A673 (cell line): ENCODE measurements around the gene FBXL7. TPM values are rescaled to one million over a fixed set of nuclear protein-coding genes. Genes with fewer than 3 reads are reported as not detected.

Experiments used
- BruUV-seq: library from RNA; stranded (reverse); fragments of 400-500 nt; replicated peaks from 2 replicates; lab custom pipeline; 2021; lab: Mats Ljungman, UMichigan
- CTCF ChIA-PET: fragments of 300-600 bp; sonication (Branson Sonifier 250); formaldehyde crosslinking; loops from one replicate; lab custom pipeline; 2022; ENCODE audit warnings: antibody characterized with exemption; lab: Charles Lee
- POLR2A ChIA-PET: fragments of 300-600 bp; sonication (Branson Sonifier 250); formaldehyde crosslinking; loops from one replicate; lab custom pipeline; 2022; ENCODE audit warnings: antibody characterized with exemption; ENCODE audit not compliant: low non-redundant PET; lab: Charles Lee
- DNase-seq: peaks from one replicate; pipeline ENCODE4 v3.0.0-alpha.2; 2015; ENCODE audit warnings: low spot score
- H3K27ac ChIP-seq: fragments of 200-600 bp; sonication (generic); 2 replicates; pipeline ENCODE4 v1.5.1; 2016; ENCODE audit warnings: mixed run types, low read depth, mild to moderate bottlenecking, mixed read lengths, antibody characterized with exemption, low read length; ENCODE audit not compliant: poor library complexity, severe bottlenecking
- H3K27me3 ChIP-seq: fragments of 200-600 bp; sonication (generic); replicated peaks from 2 replicates; pipeline ENCODE4 v1.6.1; 2017; ENCODE audit warnings: mixed run types, low read depth, mild to moderate bottlenecking, mixed read lengths, antibody characterized with exemption, low read length; ENCODE audit not compliant: insufficient read depth, poor library complexity
- H3K36me3 ChIP-seq: fragments of 200-600 bp; sonication (generic); 2 replicates; pipeline ENCODE4 v1.6.1; 2016; ENCODE audit warnings: mixed run types, mild to moderate bottlenecking, mixed read lengths, antibody characterized with exemption, low read length; ENCODE audit not compliant: insufficient read depth, poor library complexity, severe bottlenecking
- H3K4me1 ChIP-seq: fragments of 200-600 bp; sonication (generic); 2 replicates; pipeline ENCODE4 v1.6.1; 2017; ENCODE audit warnings: mixed run types, mild to moderate bottlenecking, mixed read lengths, antibody characterized with exemption, low read length; ENCODE audit not compliant: insufficient read depth, poor library complexity, severe bottlenecking
- H3K4me3 ChIP-seq: fragments of 200-600 bp; sonication (generic); 2 replicates; pipeline ENCODE4 v1.5.1; 2016; ENCODE audit warnings: low read depth, mixed run types, mild to moderate bottlenecking, mixed read lengths, low read length; ENCODE audit not compliant: poor library complexity, severe bottlenecking
- H3K9me3 ChIP-seq: fragments of 200-600 bp; sonication (generic); 2 replicates; pipeline ENCODE4 v1.6.1; 2016; ENCODE audit warnings: mixed run types, low read depth, mild to moderate bottlenecking, mixed read lengths, antibody characterized with exemption, low read length; ENCODE audit not compliant: poor library complexity, severe bottlenecking
- CTCF ChIP-seq: fragments of 300-800, 200-600 bp; sonication (generic); conservative IDR thresholded peaks from 2 replicates; pipeline ENCODE4 v1.5.1; 2017; ENCODE audit warnings: low read depth, mild to moderate bottlenecking, antibody characterized with exemption, low read length, moderate library complexity, mixed read lengths
- EZH2 ChIP-seq: fragments of 200-600 bp; sonication (generic); IDR thresholded peaks from 2 replicates; pipeline ENCODE4 v1.6.1; 2017; ENCODE audit warnings: borderline replicate concordance, low read depth, mild to moderate bottlenecking, mixed read lengths, antibody characterized with exemption, low read length; ENCODE audit not compliant: poor library complexity, severe bottlenecking
- intact Hi-C: fragments of 100-400 bp; cut with micrococcal nuclease; formaldehyde crosslinking; loops from one replicate; pipeline ENCODE4 v1.10.0; 2022; ENCODE audit not compliant: unreplicated experiment
- total RNA-seq: library from RNA; stranded (reverse); gene quantifications from 2 replicates; pipeline ENCODE4 v1.2.3, GENCODE V29; 2021

FBXL7 gene
- total RNA-seq, 1 experiment from 2014 or later: 5.9 TPM

GRCh38 chr5:15902066-15902465 lies 402.1 kb downstream of the FBXL7 start:
- H3K4me1 ChIP-seq: no peaks in the 10 kb centered on the region
- POLR2A ChIA-PET: no interaction called here
- H3K4me3 ChIP-seq: no peak overlapping the region
- no peak for DNase-seq
- no peaks in the 10 kb centered on the region for H3K9me3 ChIP-seq
- H3K27me3 ChIP-seq: no peaks in the 10 kb centered on the region
- no peaks in the 10 kb centered on the region for H3K36me3 ChIP-seq
- BruUV-seq: no TSS peak
- no peak for TF ChIP-seq EZH2
- no peak for TF ChIP-seq CTCF
- CTCF ChIA-PET: no interaction called here
- no peak overlapping the region for H3K27ac ChIP-seq
- intact Hi-C loops: no loop called here

GRCh38 chr5:15904899-15905830 lies 405.2 kb downstream of the FBXL7 start:
- ChIA-PET CTCF (no interaction called here), POLR2A (no interaction called here)
- Histone ChIP-seq H3K9me3 (no peaks in the 10 kb centered on the region), H3K27me3 (no peaks in the 10 kb centered on the region), H3K4me3 (no peak overlapping the region), H3K4me1 (no peaks in the 10 kb centered on the region), H3K27ac (no peak overlapping the region), H3K36me3 (no peaks in the 10 kb centered on the region)
- no peak for DNase-seq
- intact Hi-C loops: no loop called here
- BruUV-seq: no TSS peak
- TF ChIP-seq EZH2 (no peak), CTCF (no peak)

- no peaks in the 10 kb centered on the region for H3K36me3 ChIP-seq
- no peaks in the 10 kb centered on the region for H3K4me1 ChIP-seq
- H3K9me3 ChIP-seq: no peaks in the 10 kb centered on the region
- no peaks in the 10 kb centered on the region for H3K27me3 ChIP-seq
- intact Hi-C loops: no loop called here
- no peak for TF ChIP-seq CTCF
- no peak overlapping the region for H3K4me3 ChIP-seq
- H3K27ac ChIP-seq: no peak overlapping the region
- no TSS peak for BruUV-seq
- CTCF ChIA-PET: no interaction called here
- no peak for DNase-seq
- POLR2A ChIA-PET: interaction anchor here (0.6 kb wide), 1 partner anchor 98 kb away, joined by 3 read pairs; no protein-coding TSS in a partner anchor
Observed at GRCh38 chr5:15914638-15915037, 414.7 kb downstream of the FBXL7 start.
